Spleen (tissue), 7 donors: Measurements from ENCODE around the gene ACOX3.

ENCODE experiments used
- POLR2A ChIP-seq, 3 donors: fragments of 450-650 bp; IDR thresholded peaks; one replicate each; pipeline ENCODE4 v1.5.1; 2017; ENCODE audit warnings: antibody characterized with exemption in 3 of 3, mild to moderate bottlenecking in 1 of 3
- TF ChIP-seq, protein P1 (sequence below), 11 experiments: fragments of 200-600 bp in 7 of 11; fragments of 450-650 bp in 4 of 11; sonication (generic) in 4 of 11; IDR thresholded peaks in 8 of 11; conservative IDR thresholded peaks in 3 of 11; 1 replicate in 7 of 11; 2 replicates in 4 of 11; pipeline versions ENCODE4 v1.4.0 to v1.8.0; 2016 to 2021; ENCODE audit warnings: antibody characterized with exemption in 11 of 11, inconsistent platforms in 4 of 11, mild to moderate bottlenecking in 1 of 11
- donor health status: DM: no; HTN: no; CAD: no; lungs with moderate emphysema.
- donor health status: DM: no; HTN: no; CAD: no.
- donor health status: DM: no; HTN: no; CAD: no.

DNA sequence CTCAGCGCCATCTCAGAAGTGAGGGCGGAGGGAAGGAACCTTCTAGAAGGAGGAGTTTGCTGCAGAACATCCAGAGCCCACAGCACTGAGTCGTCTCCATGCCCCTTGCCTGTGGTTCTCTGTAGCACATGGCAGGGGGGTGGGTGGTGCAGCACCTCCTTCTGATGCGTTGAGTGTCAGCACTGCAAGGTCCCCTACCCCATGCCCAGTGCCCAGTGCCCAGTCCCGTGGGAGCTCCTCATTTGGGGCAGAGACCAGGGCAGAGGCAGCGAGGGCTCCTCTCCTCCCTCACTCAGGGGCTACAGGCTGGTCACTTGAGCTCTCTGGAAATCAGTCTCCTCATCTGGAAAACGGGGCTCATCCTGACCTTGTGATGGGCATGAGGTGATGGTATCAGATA is 92.9 kb downstream of the ACOX3 start:
- TF ChIP-seq, protein P1, sequence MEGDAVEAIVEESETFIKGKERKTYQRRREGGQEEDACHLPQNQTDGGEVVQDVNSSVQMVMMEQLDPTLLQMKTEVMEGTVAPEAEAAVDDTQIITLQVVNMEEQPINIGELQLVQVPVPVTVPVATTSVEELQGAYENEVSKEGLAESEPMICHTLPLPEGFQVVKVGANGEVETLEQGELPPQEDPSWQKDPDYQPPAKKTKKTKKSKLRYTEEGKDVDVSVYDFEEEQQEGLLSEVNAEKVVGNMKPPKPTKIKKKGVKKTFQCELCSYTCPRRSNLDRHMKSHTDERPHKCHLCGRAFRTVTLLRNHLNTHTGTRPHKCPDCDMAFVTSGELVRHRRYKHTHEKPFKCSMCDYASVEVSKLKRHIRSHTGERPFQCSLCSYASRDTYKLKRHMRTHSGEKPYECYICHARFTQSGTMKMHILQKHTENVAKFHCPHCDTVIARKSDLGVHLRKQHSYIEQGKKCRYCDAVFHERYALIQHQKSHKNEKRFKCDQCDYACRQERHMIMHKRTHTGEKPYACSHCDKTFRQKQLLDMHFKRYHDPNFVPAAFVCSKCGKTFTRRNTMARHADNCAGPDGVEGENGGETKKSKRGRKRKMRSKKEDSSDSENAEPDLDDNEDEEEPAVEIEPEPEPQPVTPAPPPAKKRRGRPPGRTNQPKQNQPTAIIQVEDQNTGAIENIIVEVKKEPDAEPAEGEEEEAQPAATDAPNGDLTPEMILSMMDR (IDR thresholded peaks at IDR 0.05 in 8 of 11, conservative IDR thresholded peaks at IDR 0.05 in 3 of 11) = no peak
- no peak for TF ChIP-seq POLR2A (IDR thresholded peaks at IDR 0.05)
